OCI-LY7 (cell line): Measurements from ENCODE around the gene CELF3. TPM values are rescaled to one million over a fixed set of nuclear protein-coding genes. Genes with fewer than 3 reads are reported as not detected.
A peak's percentile ranks its signal among the peaks of the same experiment; 100 is the strongest.

Experiments used
- BruUV-seq: library from RNA; stranded (reverse); fragments of 400-500 nt; replicated peaks from 2 replicates; lab custom pipeline; 2021; lab: Mats Ljungman, UMichigan
- CTCF ChIA-PET: fragments of 300-600 bp; sonication (Branson Sonifier 250); formaldehyde crosslinking; loops from one replicate; lab custom pipeline; 2022; ENCODE audit warnings: antibody characterized with exemption; ENCODE audit not compliant: unreplicated experiment; lab: Charles Lee
- POLR2A ChIA-PET: fragments of 300-600 bp; sonication (Branson Sonifier 250); formaldehyde crosslinking; loops from one replicate; lab custom pipeline; 2022; ENCODE audit warnings: antibody characterized with exemption; lab: Charles Lee
- DNase-seq: peaks from one replicate; pipeline ENCODE4 v3.0.0-alpha.2; 2015; ENCODE audit warnings: low spot score
- H2AFZ ChIP-seq: fragments of 200-600 bp; sonication (generic), shearing (Covaris generic); 2 replicates; pipeline ENCODE4 v1.6.1; 2014; ENCODE audit warnings: mild to moderate bottlenecking, antibody characterized with exemption, low read length, moderate library complexity
- H3K27ac ChIP-seq: fragments of 200-600 bp; sonication (generic); 2 replicates; pipeline ENCODE4 v1.5.1; 2014; ENCODE audit warnings: mixed run types, low read depth, mild to moderate bottlenecking, moderate library complexity, low read length, inconsistent platforms; ENCODE audit not compliant: poor library complexity, severe bottlenecking
- H3K36me3 ChIP-seq: fragments of 200-600 bp; sonication (generic); 2 replicates; pipeline ENCODE4 v1.6.1; 2014; ENCODE audit warnings: mild to moderate bottlenecking, antibody characterized with exemption, low read length, moderate library complexity, mixed read lengths; ENCODE audit not compliant: insufficient read depth
- H3K4me1 ChIP-seq: fragments of 200-600 bp; sonication (generic); 2 replicates; pipeline ENCODE4 v1.5.1; 2014; ENCODE audit warnings: mild to moderate bottlenecking, low read length; ENCODE audit not compliant: insufficient read depth, poor library complexity, severe bottlenecking
- H3K4me2 ChIP-seq: fragments of 200-600 bp; sonication (generic); 2 replicates; pipeline ENCODE4 v1.6.1; 2014; ENCODE audit warnings: mild to moderate bottlenecking, low read length
- H3K4me3 ChIP-seq: fragments of 200-600 bp; sonication (generic); 2 replicates; pipeline ENCODE4 v1.5.1; 2014; ENCODE audit warnings: mild to moderate bottlenecking, low read depth, low read length; ENCODE audit not compliant: poor library complexity, severe bottlenecking
- H3K79me2 ChIP-seq: fragments of 200-600 bp; sonication (generic); 2 replicates; pipeline ENCODE4 v1.6.1; 2016; ENCODE audit warnings: low read depth, mild to moderate bottlenecking, low read length, moderate library complexity, mixed read lengths; ENCODE audit not compliant: insufficient read depth
- H3K9me2 ChIP-seq: fragments of 200-600 bp; sonication (generic); 2 replicates; pipeline ENCODE4 v1.6.1; 2016; ENCODE audit warnings: mild to moderate bottlenecking, low read length, mixed read lengths; ENCODE audit not compliant: insufficient read depth
- H3K9me3 ChIP-seq: fragments of 200-600 bp; sonication (generic); 2 replicates; pipeline ENCODE4 v1.6.1; 2014; ENCODE audit warnings: mild to moderate bottlenecking, mixed run types, low read length, mixed read lengths
- H4K20me1 ChIP-seq: fragments of 200-600 bp; sonication (generic); 2 replicates; pipeline ENCODE4 v1.6.1; 2014; ENCODE audit warnings: mild to moderate bottlenecking, antibody characterized with exemption, low read length, moderate library complexity, mixed read lengths; ENCODE audit not compliant: insufficient read depth
- CTCF ChIP-seq: fragments of 200-600 bp; sonication (generic); conservative IDR thresholded peaks from 2 replicates; pipeline ENCODE4 v1.5.1; 2014; ENCODE audit warnings: mild to moderate bottlenecking, antibody characterized with exemption, low read length, moderate library complexity, mixed read lengths
- EZH2phosphoT487 ChIP-seq: fragments of 200-600 bp; sonication (generic); IDR thresholded peaks from 2 replicates; pipeline ENCODE4 v1.6.1; 2018; ENCODE audit warnings: low read depth, borderline replicate concordance, mild to moderate bottlenecking, mixed run types, antibody characterized with exemption, low read length, moderate library complexity, mixed read lengths
- intact Hi-C: fragments of 100-400 bp; cut with micrococcal nuclease; formaldehyde crosslinking; loops from one replicate; pipeline ENCODE4 v1.10.0; 2022; ENCODE audit not compliant: unreplicated experiment
- total RNA-seq, 2 experiments: library from RNA; depleted of rRNA in 1 of 2; stranded (reverse); fragments of >200 nt in 1 of 2; shearing (Covaris generic) in 1 of 2; gene quantifications; 2 replicates each; pipeline ENCODE4 v1.2.3, GENCODE V29; 2014 to 2022

The CELF3 gene
- total RNA-seq, 2 experiments from 2014 or later, result not detected

GRCh38 chr1:151720125-151720524, 3.5 kb upstream of the CELF3 start:
- CTCF ChIA-PET, result interaction anchor here (0.5 kb wide), 1 partner anchor 124 kb away, joined by 5 read pairs; no protein-coding TSS in a partner anchor
- no peak for DNase-seq
- H3K27ac ChIP-seq, result no peak overlapping the region
- no peaks in the 10 kb centered on the region for H3K36me3 ChIP-seq
- H2AFZ ChIP-seq, result peak overlapping the region; percentile 60
- H3K79me2 ChIP-seq, result no peaks in the 10 kb centered on the region
- H3K9me2 ChIP-seq, result no peaks in the 10 kb centered on the region
- intact Hi-C loops, result loop anchor here (5.0 kb wide), 1 partner anchor 128 kb away; no protein-coding TSS in a partner anchor
- no peaks in the 10 kb centered on the region for H4K20me1 ChIP-seq
- no peaks in the 10 kb centered on the region for H3K9me3 ChIP-seq
- H3K4me1 ChIP-seq, result peaks cover 16% of the 10 kb centered on the region
- no TSS peak for BruUV-seq
- H3K4me3 ChIP-seq, result no peak overlapping the region
- POLR2A ChIA-PET, result no interaction called here
- TF ChIP-seq CTCF (no peak), EZH2phosphoT487 (no peak)
- H3K4me2 ChIP-seq, result peak overlapping the region; percentile 83; the same call in 1 of the 2 replicates

GRCh38 chr1:151718666-151719065, 2.1 kb upstream of the CELF3 start:
- H3K9me3 ChIP-seq, result no peaks in the 10 kb centered on the region
- no peak overlapping the region for H3K4me2 ChIP-seq
- DNase-seq, result no peak
- no peaks in the 10 kb centered on the region for H4K20me1 ChIP-seq
- H3K4me1 ChIP-seq, result peaks cover 16% of the 10 kb centered on the region
- no peak for TF ChIP-seq CTCF
- TF ChIP-seq EZH2phosphoT487, result no peak
- no peaks in the 10 kb centered on the region for H3K36me3 ChIP-seq
- H2AFZ ChIP-seq, result no peak overlapping the region
- H3K27ac ChIP-seq, result no peak overlapping the region
- no TSS peak for BruUV-seq
- no peak overlapping the region for H3K4me3 ChIP-seq
- intact Hi-C loops, result loop anchor here (5.0 kb wide), 1 partner anchor 119 kb away; the partner anchor contains the start of gene C2CD4D
- no peaks in the 10 kb centered on the region for H3K79me2 ChIP-seq
- no peaks in the 10 kb centered on the region for H3K9me2 ChIP-seq
- POLR2A ChIA-PET, result no interaction called here
- CTCF ChIA-PET, result no interaction called here

- no peaks in the 10 kb centered on the region for H3K36me3 ChIP-seq
- H4K20me1 ChIP-seq, result no peaks in the 10 kb centered on the region
- H3K27ac ChIP-seq, result no peak overlapping the region
- H3K4me1 ChIP-seq, result peaks cover 16% of the 10 kb centered on the region
- intact Hi-C loops, result loop anchor here (5.0 kb wide), 1 partner anchor 119 kb away; the partner anchor contains the start of gene C2CD4D
- no peaks in the 10 kb centered on the region for H3K79me2 ChIP-seq
- BruUV-seq, result no TSS peak
- no peak for DNase-seq
- H2AFZ ChIP-seq, result no peak overlapping the region
- TF ChIP-seq EZH2phosphoT487 (no peak), CTCF (no peak)
- CTCF ChIA-PET, result no interaction called here
- H3K9me3 ChIP-seq, result no peaks in the 10 kb centered on the region
- H3K9me2 ChIP-seq, result no peaks in the 10 kb centered on the region
- no peak overlapping the region for H3K4me2 ChIP-seq
- POLR2A ChIA-PET, result no interaction called here
- no peak overlapping the region for H3K4me3 ChIP-seq
These were observed 1.4 kb upstream of the CELF3 start for GRCh38 chr1:151718011-151718431.
